H1 (cell line): Measurements from ENCODE around the gene MCM3. TPM values are rescaled to one million over a fixed set of nuclear protein-coding genes. Genes with fewer than 3 reads are reported as not detected.

Experiments used
- CTCF ChIA-PET: fragments of 300-600 bp; sonication (Branson Sonifier 250); formaldehyde crosslinking; loops from one replicate; lab custom pipeline; 2021; ENCODE audit not compliant: partially characterized antibody; lab: Charles Lee
- POLR2A ChIA-PET: fragments of 300-600 bp; sonication (Branson Sonifier 250); formaldehyde crosslinking; loops from one replicate; lab custom pipeline; 2021; ENCODE audit warnings: inconsistent platforms; ENCODE audit not compliant: partially characterized antibody; lab: Charles Lee
- DNase-seq, 2 experiments: peaks; one replicate each; pipeline versions ENCODE4 v3.0.0 to v3.0.0-alpha.2; 2010 to 2022; ENCODE audit warnings: low spot score in 2 of 2, low read depth in 1 of 2, mixed read lengths in 1 of 2
- FAIRE-seq: peaks from 2 replicates; lab custom pipeline; 2011; peaks lifted over from hg19 to GRCh38; lab: Jason Lieb, UNC
- H2AFZ ChIP-seq: 2 replicates; pipeline ENCODE4 v1.8.1; 2012; ENCODE audit warnings: low read length, inconsistent platforms
- H2AK5ac ChIP-seq: 2 replicates; pipeline ENCODE4 v1.6.1; 2013; ENCODE audit warnings: low read depth, low read length
- H2BK120ac ChIP-seq: replicated peaks from 2 replicates; pipeline ENCODE3; 2013; ENCODE audit warnings: low read depth, low read length, inconsistent platforms
- H2BK12ac ChIP-seq: 2 replicates; pipeline ENCODE4 v1.6.1; 2013; ENCODE audit warnings: low read depth, low read length
- H2BK15ac ChIP-seq: 2 replicates; pipeline ENCODE4 v1.6.1; 2013; ENCODE audit warnings: low read length
- H2BK20ac ChIP-seq: 2 replicates; pipeline ENCODE4 v1.6.1; 2013; ENCODE audit warnings: low read length
- H2BK5ac ChIP-seq: 2 replicates; pipeline ENCODE4 v1.6.1; 2013; ENCODE audit warnings: low read depth, low read length
- H3K14ac ChIP-seq: 2 replicates; pipeline ENCODE4 v1.6.1; 2013; ENCODE audit warnings: inconsistent platforms; ENCODE audit not compliant: insufficient read length
- H3K18ac ChIP-seq: 2 replicates; pipeline ENCODE4 v1.6.1; 2013; ENCODE audit warnings: low read length; ENCODE audit errors: extremely low read depth
- H3K23ac ChIP-seq: 2 replicates; pipeline ENCODE4 v1.6.1; 2013; ENCODE audit warnings: inconsistent platforms; ENCODE audit not compliant: insufficient read length
- H3K23me2 ChIP-seq: 2 replicates; pipeline ENCODE4 v1.6.1; 2013; ENCODE audit warnings: low read depth, low read length
- H3K27ac ChIP-seq: 2 replicates; pipeline ENCODE4 v1.6.1; 2011; ENCODE audit warnings: low read depth, low read length, inconsistent platforms
- H3K27me3 ChIP-seq, 4 experiments: replicated peaks in 1 of 4; 1 replicate in 1 of 4; 2 replicates in 3 of 4; pipeline versions ENCODE4 v1.6.1 to v1.8.1; 2011 to 2013; ENCODE audit warnings: low read length in 3 of 4, mild to moderate bottlenecking in 3 of 4, inconsistent platforms in 2 of 4, mixed read lengths in 2 of 4, moderate library complexity in 1 of 4; ENCODE audit not compliant: control insufficient read depth in 3 of 4, insufficient read depth in 3 of 4; ENCODE audit errors: extremely low read depth in 1 of 4
- H3K36me3 ChIP-seq, 4 experiments: 2 replicates each; pipeline versions ENCODE4 v1.6.1 to v1.8.1; 2011 to 2013; ENCODE audit warnings: mild to moderate bottlenecking in 4 of 4, low read length in 3 of 4, moderate library complexity in 2 of 4, control low read depth in 1 of 4, inconsistent platforms in 1 of 4; ENCODE audit not compliant: insufficient read depth in 4 of 4, control insufficient read depth in 2 of 4
- H3K4ac ChIP-seq: replicated peaks from 2 replicates; pipeline ENCODE3; 2013; ENCODE audit warnings: low read length, low read depth, mixed read lengths, inconsistent platforms; ENCODE audit not compliant: insufficient read length
- H3K4me1 ChIP-seq, 4 experiments: replicated peaks in 1 of 4; 1 replicate in 1 of 4; 2 replicates in 3 of 4; pipeline versions ENCODE4 v1.6.1 to v1.8.1; 2011 to 2013; ENCODE audit warnings: low read length in 3 of 4, inconsistent platforms in 2 of 4, mixed read lengths in 1 of 4; ENCODE audit not compliant: insufficient read depth in 4 of 4, control insufficient read depth in 3 of 4
- H3K4me2 ChIP-seq, 2 experiments: 2 replicates each; pipeline versions ENCODE4 v1.6.1 to v1.8.1; 2011 to 2013; ENCODE audit warnings: low read depth in 2 of 2, low read length in 2 of 2, control low read depth in 1 of 2, inconsistent platforms in 1 of 2, mild to moderate bottlenecking in 1 of 2; ENCODE audit not compliant: insufficient read depth in 1 of 2
- H3K4me3 ChIP-seq, 4 experiments: fragments of 200-600, 300-600 bp in 1 of 4; sonication (generic), shearing (Covaris generic), sonication (Bioruptor Twin) in 1 of 4; 2 replicates each; pipeline versions ENCODE4 v1.5.1 to v1.8.1; 2011 to 2016; ENCODE audit warnings: low read length in 4 of 4, low read depth in 3 of 4, control low read depth in 2 of 4, inconsistent platforms in 2 of 4, mild to moderate bottlenecking in 2 of 4, mixed read lengths in 1 of 4, moderate library complexity in 1 of 4; ENCODE audit not compliant: insufficient read depth in 2 of 4; ENCODE audit errors: extremely low read depth in 1 of 4
- H3K56ac ChIP-seq: replicated peaks from 2 replicates; pipeline ENCODE3; 2013; ENCODE audit warnings: low read depth, mild to moderate bottlenecking, mixed read lengths, low read length, inconsistent platforms; ENCODE audit not compliant: insufficient read length
- H3K79me1 ChIP-seq: 2 replicates; pipeline ENCODE4 v1.6.1; 2013; ENCODE audit warnings: low read depth, low read length, control low read depth
- H3K79me2 ChIP-seq, 2 experiments: 2 replicates each; pipeline versions ENCODE4 v1.6.1 to v1.8.1; 2012 to 2013; ENCODE audit warnings: low read length in 2 of 2, mild to moderate bottlenecking in 2 of 2, inconsistent platforms in 1 of 2; ENCODE audit not compliant: insufficient read depth in 2 of 2, control insufficient read depth in 1 of 2
- H3K9ac ChIP-seq, 4 experiments: replicated peaks in 1 of 4; 1 replicate in 1 of 4; 2 replicates in 3 of 4; pipeline versions ENCODE4 v1.6.1 to v1.8.1; 2011 to 2013; ENCODE audit warnings: low read depth in 3 of 4, low read length in 3 of 4, control low read depth in 2 of 4, mild to moderate bottlenecking in 2 of 4, moderate library complexity in 2 of 4, inconsistent platforms in 1 of 4; ENCODE audit errors: extremely low read depth in 1 of 4
- H3K9me3 ChIP-seq, 2 experiments: 2 replicates each; pipeline versions ENCODE4 v1.6.1 to v1.8.1; 2012 to 2013; ENCODE audit warnings: mild to moderate bottlenecking in 2 of 2, moderate library complexity in 2 of 2, control low read depth in 1 of 2, inconsistent platforms in 1 of 2, low read depth in 1 of 2, low read length in 1 of 2, mixed read lengths in 1 of 2; ENCODE audit not compliant: insufficient read depth in 2 of 2
- H4K20me1 ChIP-seq, 2 experiments: replicated peaks in 1 of 2; 2 replicates each; pipeline versions ENCODE3 to v1.8.1; 2011 to 2013; ENCODE audit warnings: inconsistent platforms in 2 of 2, low read length in 2 of 2, mild to moderate bottlenecking in 1 of 2; ENCODE audit not compliant: insufficient read depth in 2 of 2, control insufficient read depth in 1 of 2
- H4K5ac ChIP-seq: 2 replicates; pipeline ENCODE4 v1.6.1; 2013; ENCODE audit warnings: low read length, low read depth, mixed read lengths, inconsistent platforms; ENCODE audit not compliant: insufficient read length
- H4K8ac ChIP-seq: 2 replicates; pipeline ENCODE4 v1.8.0; 2013; ENCODE audit warnings: mild to moderate bottlenecking, moderate library complexity, low read length, inconsistent platforms; ENCODE audit not compliant: insufficient read depth; ENCODE audit errors: extremely low read depth
- H4K91ac ChIP-seq: replicated peaks from 2 replicates; pipeline ENCODE3; 2013; ENCODE audit warnings: low read length, mixed read lengths, inconsistent platforms; ENCODE audit not compliant: insufficient read length
- ASH2L ChIP-seq: fragments of 200-600, 300-600 bp; sonication (generic); IDR thresholded peaks from one replicate; pipeline ENCODE4 v1.7.1; 2017; ENCODE audit warnings: low read length
- ATF2 ChIP-seq: IDR thresholded peaks from 2 replicates; pipeline ENCODE4 v1.6.1; 2012; ENCODE audit warnings: low read length, inconsistent platforms
- EGR1 ChIP-seq: IDR thresholded peaks from 2 replicates; pipeline ENCODE4 v1.6.1; 2011; ENCODE audit warnings: low read depth, low read length, borderline replicate concordance
- FOSL1 ChIP-seq: IDR thresholded peaks from 2 replicates; pipeline ENCODE4 v1.6.1; 2011; ENCODE audit warnings: mild to moderate bottlenecking, low read depth, low read length, moderate library complexity; ENCODE audit not compliant: insufficient read depth
- HDAC2 ChIP-seq, 2 experiments: fragments of 300-600 bp in 1 of 2; sonication (generic) in 1 of 2; IDR thresholded peaks; 2 replicates each; pipeline ENCODE4 v1.6.1; 2011 to 2012; ENCODE audit warnings: low read depth in 2 of 2, low read length in 2 of 2, mild to moderate bottlenecking in 2 of 2, moderate library complexity in 2 of 2, borderline replicate concordance in 1 of 2, inconsistent platforms in 1 of 2
- KDM1A ChIP-seq: fragments of 200-600, 300-600 bp; sonication (generic); IDR thresholded peaks from 2 replicates; pipeline ENCODE4 v1.7.1; 2016; ENCODE audit warnings: mild to moderate bottlenecking, low read length, borderline replicate concordance
- KDM4A ChIP-seq: IDR thresholded peaks from one replicate; pipeline ENCODE4 v1.7.1; 2012; ENCODE audit warnings: low read depth, mild to moderate bottlenecking, moderate library complexity, low read length, inconsistent platforms; ENCODE audit not compliant: severe bottlenecking
- KDM5A ChIP-seq: fragments of 200-600 bp; IDR thresholded peaks from 2 replicates; pipeline ENCODE4 v1.7.1; 2012; ENCODE audit warnings: mild to moderate bottlenecking, low read length, inconsistent platforms, mixed read lengths
- POLR2A ChIP-seq, 2 experiments: IDR thresholded peaks; 1 replicate in 1 of 2; 2 replicates in 1 of 2; pipeline ENCODE4 v1.6.1; 2011; ENCODE audit warnings: low read depth in 2 of 2, low read length in 2 of 2, mild to moderate bottlenecking in 2 of 2; ENCODE audit errors: control extremely low read depth in 1 of 2
- SP4 ChIP-seq: IDR thresholded peaks from 2 replicates; pipeline ENCODE4 v1.6.1; 2012; ENCODE audit warnings: low read length, inconsistent platforms
- TAF1 ChIP-seq: IDR thresholded peaks from 2 replicates; pipeline ENCODE4 v1.6.1; 2011; ENCODE audit warnings: mild to moderate bottlenecking, low read depth, low read length
- polyA plus RNA-seq, 7 experiments: library from polyadenylated mRNA; depleted of rRNA in 3 of 7; stranded (reverse) in 5 of 7; unstranded in 2 of 7; fragments of >200 nt in 5 of 7; fragments of 200-250 nt in 2 of 7; gene quantifications; 1 replicate in 5 of 7; 2 replicates in 1 of 7; 4 replicates in 1 of 7; pipeline versions ENCODE4 v1.2.1 to v1.2.3, GENCODE V29; 2011 to 2013; ENCODE audit warnings: missing spikeins in 2 of 7, mixed read lengths in 2 of 7
- total RNA-seq: library from RNA; stranded (reverse); fragmentation: NEBNext Ultra II Directional; extraction: Animal tissue kit (Norgen Biotek cat#: 25700); gene quantifications from 2 replicates; pipeline ENCODE4 v1.2.1, GENCODE V29; 2021

MCM3 gene
- total and polyA plus RNA-seq, 2 of the 8 experiments (the other 6 are each of a cell fraction or from before 2014, with no cell fraction given): 275 to 293 TPM

- no peak overlapping the region for H2AFZ ChIP-seq
- no peaks in the 10 kb centered on the region for H3K27me3 ChIP-seq
- H2BK5ac ChIP-seq: no peak overlapping the region
- no peak overlapping the region for H3K4ac ChIP-seq
- H2BK120ac ChIP-seq: no peak overlapping the region
- H3K4me2 ChIP-seq: no peak overlapping the region
- H2BK20ac ChIP-seq: no peak overlapping the region
- H4K20me1 ChIP-seq: no peaks in the 10 kb centered on the region
- CTCF ChIA-PET: interaction anchor here (0.6 to 12.5 kb wide), 2 partner anchors 79 to 108 kb away, joined by 3 to 175 read pairs; no protein-coding TSS in a partner anchor
- no peak overlapping the region for H4K91ac ChIP-seq
- H3K56ac ChIP-seq: no peak overlapping the region
- FAIRE-seq: no peak
- TF ChIP-seq TAF1: no peak
- TF ChIP-seq KDM1A: no peak
- no peak for TF ChIP-seq EGR1
- TF ChIP-seq POLR2A (IDR thresholded peaks at IDR 0.05; ENCODE audit: control extremely low read depth in 1 of 2, low read depth in 2 of 2, low read length in 2 of 2): no peak
- no peak for TF ChIP-seq ASH2L
- no peak for TF ChIP-seq KDM5A
- TF ChIP-seq HDAC2 (IDR thresholded peaks at IDR 0.05; ENCODE audit: borderline replicate concordance in 1 of 2, low read depth in 2 of 2, low read length in 2 of 2): no peak
- no peak for TF ChIP-seq FOSL1
- no peak for TF ChIP-seq KDM4A
- TF ChIP-seq ATF2: no peak
- TF ChIP-seq SP4: no peak
- TF ChIP-seq, all 59 proteins: peak for 0
- Histone ChIP-seq H3K4me1 (no peaks in the 10 kb centered on the region), H3K27ac (no peak overlapping the region), H3K9ac (no peak overlapping the region), H3K18ac (no peak overlapping the region), H4K8ac (no peak overlapping the region), H4K5ac (no peak overlapping the region), H3K9me3 (peaks cover 0 to 12% of the 10 kb centered on the region in 2 experiments; a peak in 2 of 4 replicates), H2AK5ac (no peak overlapping the region), H2BK12ac (no peak overlapping the region), H3K4me3 (no peak overlapping the region), H3K14ac (no peak overlapping the region), H3K79me2 (no peaks in the 10 kb centered on the region), H3K23me2 (no peaks in the 10 kb centered on the region), H3K23ac (no peak overlapping the region), H3K36me3 (no peaks in the 10 kb centered on the region), H2BK15ac (no peak overlapping the region), H3K79me1 (no peaks in the 10 kb centered on the region)
- DNase-seq: no peak
- POLR2A ChIA-PET: interaction anchor here (1.0 kb wide), 1 partner anchor 8 kb away, joined by 3 read pairs; the partner anchor contains the start of gene MCM3
Measured at GRCh38 chr6:52293067-52293466, 8.5 kb upstream of the MCM3 start.
